Astrocyte (in vitro differentiated cells and primary cell): Measurements from ENCODE around the gene SLC5A6. TPM values are rescaled to one million over a fixed set of nuclear protein-coding genes. Genes with fewer than 3 reads are reported as not detected.
A peak's percentile ranks its signal among the peaks of the same experiment; 100 is the strongest.

Source experiments
- DNase-seq: peaks from one replicate; pipeline ENCODE4 v3.0.0-alpha.2; 2010; ENCODE audit warnings: low read depth
- FAIRE-seq: peaks from 2 replicates; lab custom pipeline; 2011; peaks lifted over from hg19 to GRCh38; lab: Jason Lieb, UNC
- H2AFZ ChIP-seq: 2 replicates; pipeline ENCODE4 v1.6.0; 2012; ENCODE audit warnings: low read depth, low read length, inconsistent platforms
- H3K27ac ChIP-seq: 2 replicates; pipeline ENCODE4 v1.5.1; 2011; ENCODE audit warnings: low read depth, low read length, inconsistent platforms
- H3K27me3 ChIP-seq: 2 replicates; pipeline ENCODE4 v1.6.0; 2011; ENCODE audit warnings: low read length, inconsistent platforms; ENCODE audit not compliant: insufficient read depth
- H3K36me3 ChIP-seq: 2 replicates; pipeline ENCODE4 v1.5.1; 2011; ENCODE audit warnings: low read length, inconsistent platforms; ENCODE audit not compliant: insufficient read depth
- H3K4me1 ChIP-seq: 2 replicates; pipeline ENCODE4 v1.5.1; 2011; ENCODE audit warnings: low read length, inconsistent platforms; ENCODE audit not compliant: insufficient read depth
- H3K4me2 ChIP-seq: 2 replicates; pipeline ENCODE4 v1.6.0; 2012; ENCODE audit warnings: low read length, inconsistent platforms
- H3K4me3 ChIP-seq: 2 replicates; pipeline ENCODE4 v1.5.1; 2011; ENCODE audit warnings: low read depth, mild to moderate bottlenecking, low read length, inconsistent platforms; ENCODE audit not compliant: insufficient read depth
- H3K79me2 ChIP-seq: 2 replicates; pipeline ENCODE4 v1.6.0; 2012; ENCODE audit warnings: mild to moderate bottlenecking, low read length, inconsistent platforms; ENCODE audit not compliant: insufficient read depth
- H3K9ac ChIP-seq: 2 replicates; pipeline ENCODE4 v1.6.0; 2012; ENCODE audit warnings: mild to moderate bottlenecking, low read length, inconsistent platforms
- H3K9me3 ChIP-seq: 2 replicates; pipeline ENCODE4 v1.5.1; 2012; ENCODE audit warnings: low read depth, mild to moderate bottlenecking, low read length, inconsistent platforms; ENCODE audit not compliant: insufficient read depth
- H4K20me1 ChIP-seq: 2 replicates; pipeline ENCODE4 v1.6.0; 2012; ENCODE audit warnings: low read length, inconsistent platforms; ENCODE audit not compliant: insufficient read depth
- H3K27ac Mint-ChIP-seq: one replicate; pipeline ENCODE4 v1.8.0; 2021; ENCODE audit warnings: mild to moderate bottlenecking, mixed read lengths; ENCODE audit not compliant: unreplicated experiment
- H3K27me3 Mint-ChIP-seq: one replicate; pipeline ENCODE4 v1.8.0; 2021; ENCODE audit warnings: low read depth, mixed read lengths; ENCODE audit not compliant: unreplicated experiment
- H3K36me3 Mint-ChIP-seq: one replicate; pipeline ENCODE4 v1.8.0; 2021; ENCODE audit warnings: low read depth, mixed read lengths; ENCODE audit not compliant: unreplicated experiment
- H3K4me1 Mint-ChIP-seq: one replicate; pipeline ENCODE4 v1.8.0; 2021; ENCODE audit warnings: low read depth, mixed read lengths; ENCODE audit not compliant: unreplicated experiment
- H3K4me3 Mint-ChIP-seq: one replicate; pipeline ENCODE4 v1.8.0; 2021; ENCODE audit warnings: mild to moderate bottlenecking, moderate library complexity, mixed read lengths; ENCODE audit not compliant: unreplicated experiment
- H3K9me3 Mint-ChIP-seq: one replicate; pipeline ENCODE4 v1.8.0; 2021; ENCODE audit warnings: mild to moderate bottlenecking, mixed read lengths; ENCODE audit not compliant: unreplicated experiment
- EZH2 ChIP-seq: IDR thresholded peaks from 2 replicates; pipeline ENCODE4 v1.6.1; 2012; ENCODE audit warnings: mild to moderate bottlenecking, low read length, inconsistent platforms; ENCODE audit not compliant: insufficient read depth
- total RNA-seq: library from RNA; stranded (reverse); gene quantifications from 2 replicates; pipeline ENCODE4 v1.2.1, GENCODE V29; 2021
- TF ChIP-seq, protein P1 (sequence below): IDR thresholded peaks from 2 replicates; pipeline ENCODE4 v1.5.1; 2011; ENCODE audit warnings: low read depth, mild to moderate bottlenecking, inconsistent platforms, low read length, moderate library complexity; ENCODE audit not compliant: insufficient read depth

Gene SLC5A6
- total RNA-seq, 1 donor from 2014 or later, result 54.0 TPM

DNA sequence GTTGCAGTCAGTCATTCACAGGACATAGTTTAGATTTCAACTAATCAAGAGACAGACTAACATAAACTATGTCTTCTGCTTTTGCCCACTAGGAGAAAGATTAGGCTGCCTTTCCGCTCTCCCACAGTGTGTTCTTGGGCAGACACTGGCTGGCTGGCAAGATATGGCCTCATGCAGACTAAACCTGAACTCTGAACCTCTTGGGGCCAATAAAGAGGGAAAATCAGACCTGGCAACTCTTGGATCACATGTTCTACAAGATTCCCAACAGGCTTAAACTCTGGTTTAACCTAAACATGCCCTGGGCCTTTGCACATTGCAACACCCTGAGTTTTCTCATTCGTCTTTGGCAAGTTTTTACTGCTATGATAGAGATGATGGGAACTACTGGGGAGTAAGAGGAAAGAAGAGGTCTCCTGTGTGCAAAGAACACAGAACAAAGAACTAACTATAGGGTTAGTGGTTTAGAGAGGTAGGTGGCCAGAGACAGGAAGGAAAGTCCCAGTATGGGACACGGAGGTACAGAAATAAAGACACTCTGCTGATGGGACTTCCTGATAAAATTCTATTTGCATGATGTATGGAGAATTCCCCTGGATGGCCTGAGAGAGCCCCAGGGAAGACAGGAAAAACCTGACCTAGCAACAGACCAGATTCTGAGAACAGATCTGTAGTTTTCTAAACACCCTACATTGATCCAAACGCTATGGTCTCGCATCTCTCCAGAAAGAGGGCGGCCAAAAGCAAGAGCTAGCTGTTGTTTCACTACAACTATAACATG is 2.3 kb downstream of the SLC5A6 start:
- Histone ChIP-seq H3K79me2 (peaks cover 17% of the 10 kb centered on the region), H4K20me1 (peaks cover 10% of the 10 kb centered on the region), H3K4me2 (no peak overlapping the region), H2AFZ (no peak overlapping the region), H3K4me1 (peaks cover 12% of the 10 kb centered on the region), H3K4me3 (no peak overlapping the region), H3K36me3 (peaks cover 22% of the 10 kb centered on the region), H3K27ac (no peak overlapping the region), H3K9me3 (no peaks in the 10 kb centered on the region), H3K9ac (no peak overlapping the region), H3K27me3 (no peaks in the 10 kb centered on the region)
- peaks cover 20% of the 10 kb centered on the region for H3K4me1 Mint-ChIP-seq
- FAIRE-seq, result no peak
- H3K9me3 Mint-ChIP-seq, result no peaks in the 10 kb centered on the region
- no peak for DNase-seq
- no peaks in the 10 kb centered on the region for H3K27me3 Mint-ChIP-seq
- TF ChIP-seq, protein P1, sequence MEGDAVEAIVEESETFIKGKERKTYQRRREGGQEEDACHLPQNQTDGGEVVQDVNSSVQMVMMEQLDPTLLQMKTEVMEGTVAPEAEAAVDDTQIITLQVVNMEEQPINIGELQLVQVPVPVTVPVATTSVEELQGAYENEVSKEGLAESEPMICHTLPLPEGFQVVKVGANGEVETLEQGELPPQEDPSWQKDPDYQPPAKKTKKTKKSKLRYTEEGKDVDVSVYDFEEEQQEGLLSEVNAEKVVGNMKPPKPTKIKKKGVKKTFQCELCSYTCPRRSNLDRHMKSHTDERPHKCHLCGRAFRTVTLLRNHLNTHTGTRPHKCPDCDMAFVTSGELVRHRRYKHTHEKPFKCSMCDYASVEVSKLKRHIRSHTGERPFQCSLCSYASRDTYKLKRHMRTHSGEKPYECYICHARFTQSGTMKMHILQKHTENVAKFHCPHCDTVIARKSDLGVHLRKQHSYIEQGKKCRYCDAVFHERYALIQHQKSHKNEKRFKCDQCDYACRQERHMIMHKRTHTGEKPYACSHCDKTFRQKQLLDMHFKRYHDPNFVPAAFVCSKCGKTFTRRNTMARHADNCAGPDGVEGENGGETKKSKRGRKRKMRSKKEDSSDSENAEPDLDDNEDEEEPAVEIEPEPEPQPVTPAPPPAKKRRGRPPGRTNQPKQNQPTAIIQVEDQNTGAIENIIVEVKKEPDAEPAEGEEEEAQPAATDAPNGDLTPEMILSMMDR, result no peak
- no peak for TF ChIP-seq EZH2
- H3K27ac Mint-ChIP-seq, result no peak overlapping the region
- peak overlapping the region; percentile 80 for H3K4me3 Mint-ChIP-seq
- H3K36me3 Mint-ChIP-seq, result peaks cover 26% of the 10 kb centered on the region

DNA sequence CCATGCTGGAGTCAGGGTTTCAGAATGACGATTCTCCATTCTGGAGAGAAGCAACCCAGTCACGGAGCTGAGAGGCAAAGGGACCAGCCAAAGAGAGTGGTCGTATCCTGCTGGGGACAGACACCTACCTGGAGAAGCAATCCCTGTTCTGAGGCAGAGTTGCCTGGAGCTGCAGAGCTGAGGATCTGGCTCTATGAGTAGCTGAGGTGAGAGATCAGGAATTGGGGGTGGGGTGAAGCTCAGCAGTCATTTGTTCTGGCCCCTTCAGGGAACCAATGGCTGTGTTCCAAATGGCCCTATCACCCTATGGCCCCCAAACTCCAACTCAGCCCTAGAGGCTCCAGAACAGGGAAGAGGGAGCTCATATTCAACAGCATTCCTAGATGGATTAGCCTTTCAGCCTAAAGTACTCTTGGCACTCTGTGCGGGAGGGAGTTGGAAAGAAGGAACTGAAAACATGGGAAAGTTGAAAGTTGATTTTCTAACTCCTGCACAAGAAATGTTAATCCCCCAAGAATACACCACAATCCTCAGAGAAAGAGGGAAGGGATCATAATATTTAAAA is 3.5 kb downstream of the SLC5A6 start:
- H3K4me3 Mint-ChIP-seq, result no peak overlapping the region

More for the DNA sequence above, 3.5 kb downstream of the SLC5A6 start:
- Histone ChIP-seq H3K9ac (no peak overlapping the region), H3K27me3 (no peaks in the 10 kb centered on the region), H3K4me2 (no peak overlapping the region), H3K79me2 (peaks cover 10% of the 10 kb centered on the region), H3K4me3 (no peak overlapping the region), H3K27ac (no peak overlapping the region), H3K36me3 (peaks cover 26% of the 10 kb centered on the region), H4K20me1 (peaks cover 10% of the 10 kb centered on the region), H2AFZ (no peak overlapping the region), H3K9me3 (no peaks in the 10 kb centered on the region), H3K4me1 (peaks cover 12% of the 10 kb centered on the region)
- Mint-ChIP-seq H3K36me3 (peaks cover 29% of the 10 kb centered on the region), H3K4me1 (peaks cover 14% of the 10 kb centered on the region), H3K27me3 (no peaks in the 10 kb centered on the region), H3K27ac (no peak overlapping the region), H3K9me3 (no peaks in the 10 kb centered on the region)
- DNase-seq, result no peak
- no peak for FAIRE-seq
- TF ChIP-seq, protein P1, result no peak
- no peak for TF ChIP-seq EZH2
